HG03159 (cell line): ENCODE data around the gene SLCO1B1.

Experiments used
- ATAC-seq: cut with Tn5 transposase; IDR thresholded peaks from one replicate; pipeline ENCODE4 v1.9.1; 2021; ENCODE audit warnings: mild to moderate bottlenecking, moderate library complexity; ENCODE audit not compliant: unreplicated experiment

Gene SLCO1B1

DNA sequence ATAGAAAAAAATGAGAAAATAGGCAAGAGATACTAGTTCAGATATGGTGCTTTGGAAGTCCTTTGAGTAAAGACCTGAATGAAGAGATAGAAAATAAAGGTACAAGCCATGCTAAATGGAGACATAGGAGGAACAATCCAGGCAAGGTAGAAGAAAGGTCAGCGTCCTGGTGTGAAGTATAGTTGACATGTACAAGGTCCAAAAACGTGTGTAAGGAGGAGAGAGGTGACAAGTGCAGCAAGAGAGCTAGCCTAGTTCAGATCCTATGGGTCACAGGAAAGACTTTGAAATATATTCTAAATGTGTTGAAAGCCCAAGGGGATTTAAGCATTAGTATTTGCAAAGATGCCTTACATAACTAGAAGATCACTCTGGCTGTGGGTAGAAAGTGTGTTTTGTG, 88.2 kb downstream of the SLCO1B1 start:
- no peak for ATAC-seq

DNA sequence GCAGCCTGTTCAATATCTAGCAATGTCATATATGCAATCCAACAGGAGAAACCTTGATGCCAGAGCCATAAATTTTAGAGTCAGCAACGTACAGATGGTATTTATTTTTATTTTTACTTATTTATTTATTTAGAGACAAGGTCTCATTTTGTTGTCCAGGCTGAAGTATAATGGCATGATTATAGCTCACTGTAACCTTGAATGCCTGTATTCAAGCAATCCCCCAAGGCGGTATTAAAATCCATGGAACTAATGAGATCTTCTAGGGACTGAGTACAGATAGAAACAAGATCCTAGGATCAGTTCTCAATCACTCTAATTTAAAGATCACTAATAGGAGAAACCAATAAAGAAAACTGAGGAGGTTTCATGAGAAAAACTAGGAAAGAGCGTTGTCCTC, 89.3 kb downstream of the SLCO1B1 start:
- no peak for ATAC-seq

DNA sequence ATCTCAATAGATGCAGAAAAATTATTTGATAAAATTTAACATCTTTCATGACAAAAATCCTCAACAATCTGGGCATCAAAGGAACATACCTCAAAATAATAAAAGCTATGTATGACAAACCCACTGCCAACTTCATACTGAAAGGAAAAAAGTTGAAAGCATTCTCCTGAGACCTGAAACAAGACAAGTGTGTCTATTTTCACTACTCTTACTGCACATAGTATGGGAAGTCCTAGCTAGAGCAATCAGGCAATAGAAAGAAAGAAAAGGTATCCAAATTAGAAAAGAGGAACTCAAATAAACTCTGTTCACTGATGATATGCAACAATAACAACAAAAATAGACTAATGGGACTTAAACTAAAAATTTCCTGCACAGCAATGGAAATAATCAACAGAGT, 90.1 kb downstream of the SLCO1B1 start:
- no peak for ATAC-seq

DNA sequence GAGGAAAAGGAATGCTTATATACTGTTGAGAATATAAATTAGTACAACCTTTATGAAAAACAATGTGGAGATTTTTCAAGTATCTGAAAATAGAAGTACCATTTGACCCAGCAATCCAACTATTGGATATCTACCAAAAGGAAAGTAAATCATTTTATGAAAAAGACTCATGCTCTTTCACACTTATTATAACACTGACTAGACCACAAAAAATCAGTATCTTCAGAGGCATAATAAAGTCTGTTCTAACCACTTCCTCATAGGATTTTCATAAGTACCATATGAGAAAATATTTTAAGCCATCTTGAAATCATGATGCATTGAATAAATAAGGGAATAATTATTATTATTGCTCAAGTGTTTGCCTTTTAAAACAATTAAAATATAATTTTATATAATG, 90.8 kb downstream of the SLCO1B1 start:
- peak; percentile 67 for ATAC-seq

DNA sequence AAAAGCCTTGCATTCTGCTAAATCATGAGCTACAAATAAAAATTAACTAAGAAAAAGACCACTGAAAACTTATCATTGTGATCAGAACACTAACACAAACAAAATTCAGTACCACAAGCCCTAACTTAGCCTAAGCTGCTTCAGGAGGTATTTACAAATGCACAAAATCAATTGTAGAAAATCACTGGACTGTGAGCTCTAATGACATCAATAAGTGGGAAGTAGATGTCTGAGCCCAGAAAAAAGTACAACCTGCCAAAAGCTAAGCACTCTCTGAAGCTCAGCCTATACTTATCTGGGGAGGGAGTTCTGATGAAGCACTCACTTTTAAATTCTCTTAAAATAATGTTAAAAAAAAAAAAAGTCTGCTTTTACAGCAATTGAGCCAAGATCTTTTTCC, 92.9 kb downstream of the SLCO1B1 start:
- ATAC-seq = no peak

DNA sequence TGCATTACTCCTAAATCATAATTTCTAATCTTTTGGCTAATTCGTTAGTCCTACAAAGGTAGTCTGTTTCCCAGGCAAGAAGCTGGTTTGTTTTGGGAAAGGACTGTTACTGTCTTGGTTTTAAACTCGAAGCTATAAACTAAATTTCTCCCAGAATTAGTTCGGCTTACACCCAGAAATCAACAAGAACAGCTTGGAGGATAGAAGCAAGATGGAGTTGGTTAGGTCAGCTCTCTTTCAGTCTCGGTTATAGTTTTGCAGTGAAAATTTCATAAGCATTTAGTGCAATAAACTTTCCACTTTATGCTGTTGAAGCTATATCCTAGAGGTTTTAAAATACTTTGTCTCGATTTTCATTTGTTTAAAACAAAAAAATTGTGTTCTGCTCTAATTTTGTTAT, 103.4 kb downstream of the SLCO1B1 start:
- no peak for ATAC-seq

DNA sequence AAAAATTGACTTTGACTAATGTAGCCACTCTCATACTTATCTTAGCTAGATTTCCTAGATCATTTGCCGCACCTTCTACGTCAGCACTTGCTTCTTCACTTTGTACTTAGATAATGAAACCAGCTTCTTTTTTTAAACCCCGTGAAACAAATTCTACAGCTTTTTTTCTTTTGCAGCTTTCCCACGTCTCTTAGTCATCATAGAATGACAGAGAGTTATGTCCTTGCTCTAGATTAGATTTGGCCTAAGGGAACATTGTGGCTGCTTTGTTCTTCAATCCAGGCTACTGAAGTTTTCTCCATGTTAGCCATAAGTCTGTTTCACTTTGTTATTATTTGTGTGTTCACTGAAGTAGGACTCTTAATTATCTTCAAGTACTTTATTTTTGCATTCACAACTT, 108.9 kb downstream of the SLCO1B1 start:
- no peak for ATAC-seq

DNA sequence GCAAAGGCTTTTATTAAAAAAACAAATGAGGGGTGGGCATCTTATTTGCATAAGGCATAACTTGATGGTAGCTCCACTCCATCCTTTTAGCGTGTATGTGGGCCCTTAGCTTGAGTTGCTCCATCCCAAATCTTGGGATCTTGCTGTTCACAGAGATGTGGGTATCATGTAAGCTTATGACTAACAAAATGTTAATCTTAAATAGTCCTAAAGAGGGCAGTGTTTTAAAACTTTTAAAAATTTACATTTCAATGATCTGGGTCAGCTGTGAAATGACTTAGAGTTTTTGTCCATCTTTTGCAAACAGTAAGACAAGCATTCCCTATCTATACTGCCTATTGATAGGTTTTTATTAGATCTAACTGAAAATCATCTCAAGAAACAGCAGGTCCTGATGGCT, 117.7 kb downstream of the SLCO1B1 start:
- no peak for ATAC-seq

DNA sequence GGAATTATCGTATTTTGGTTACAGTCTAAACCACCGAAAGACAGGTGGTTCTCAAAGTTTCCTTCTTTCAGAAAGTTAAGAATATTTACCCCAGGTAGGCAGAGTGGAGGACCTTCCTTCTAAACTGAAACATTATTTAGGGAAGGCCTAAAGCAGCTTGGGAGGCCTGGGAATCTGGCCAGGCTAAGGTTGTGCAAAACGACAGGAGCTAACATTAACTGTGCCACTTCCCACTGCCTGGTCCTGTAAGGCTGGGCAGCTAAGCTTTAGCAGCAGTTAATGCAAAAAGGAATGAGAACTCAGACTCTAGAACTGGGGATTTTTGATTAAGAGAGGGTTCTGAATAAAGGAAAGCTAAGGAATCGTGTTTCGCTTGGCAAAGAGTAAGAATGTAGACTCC, 121.1 kb downstream of the SLCO1B1 start:
- ATAC-seq = no peak

DNA sequence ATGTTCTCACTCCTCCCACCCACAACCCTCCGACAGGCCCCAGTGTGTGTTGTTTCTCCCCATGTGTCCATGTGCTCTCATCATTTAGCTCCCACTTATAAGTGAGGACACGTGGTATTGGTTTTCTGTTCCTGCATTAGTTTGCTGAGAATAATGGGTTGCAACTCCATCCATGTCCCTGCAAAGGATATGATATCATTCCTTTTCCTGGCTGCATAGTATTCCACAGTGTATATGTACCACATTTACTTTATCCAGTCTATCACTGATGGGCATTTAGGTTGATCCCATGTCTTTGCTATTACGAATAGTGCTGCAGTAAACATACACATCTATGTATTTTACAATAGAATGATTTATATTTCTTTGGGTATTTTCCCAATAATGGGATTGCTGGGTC, 126.2 kb downstream of the SLCO1B1 start:
- no peak for ATAC-seq

DNA sequence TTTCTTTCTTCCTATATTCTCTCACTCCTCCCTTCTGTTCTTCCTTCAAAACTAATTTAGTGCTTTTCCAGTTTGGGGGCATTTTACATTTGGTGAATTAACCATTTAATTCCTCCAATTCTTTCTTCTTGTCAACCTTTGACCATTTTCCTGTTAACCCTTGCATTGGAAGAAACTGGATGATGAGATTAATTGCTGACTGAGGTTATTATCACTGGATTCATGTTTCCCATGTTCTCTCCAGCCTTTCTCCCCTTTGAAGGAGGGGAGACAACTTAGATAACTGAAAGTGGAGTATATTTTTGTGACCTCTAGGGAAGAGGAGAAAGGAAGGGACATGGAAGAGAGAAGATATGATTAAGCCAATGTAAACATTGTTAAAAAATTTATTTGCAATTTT, 133.2 kb downstream of the SLCO1B1 start:
- no peak for ATAC-seq

DNA sequence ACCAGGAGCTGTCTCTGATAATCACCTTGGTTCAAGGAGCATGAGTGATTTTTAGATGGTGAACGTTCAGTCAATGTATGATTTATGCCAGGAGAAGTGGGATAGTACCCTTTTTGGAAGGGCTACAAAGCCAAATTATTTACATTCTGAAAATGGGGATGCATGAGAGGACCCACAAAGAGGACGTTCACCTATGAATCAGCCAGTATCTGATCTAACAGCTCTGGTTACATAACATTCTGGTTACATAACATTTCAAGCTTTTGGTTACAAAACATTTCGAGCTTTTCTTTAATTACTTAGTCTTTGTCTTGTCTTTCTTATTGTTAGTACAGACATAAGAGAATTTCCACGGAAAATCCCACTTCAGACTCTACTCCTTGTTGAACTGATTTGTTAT, 134.9 kb downstream of the SLCO1B1 start:
- no peak for ATAC-seq

DNA sequence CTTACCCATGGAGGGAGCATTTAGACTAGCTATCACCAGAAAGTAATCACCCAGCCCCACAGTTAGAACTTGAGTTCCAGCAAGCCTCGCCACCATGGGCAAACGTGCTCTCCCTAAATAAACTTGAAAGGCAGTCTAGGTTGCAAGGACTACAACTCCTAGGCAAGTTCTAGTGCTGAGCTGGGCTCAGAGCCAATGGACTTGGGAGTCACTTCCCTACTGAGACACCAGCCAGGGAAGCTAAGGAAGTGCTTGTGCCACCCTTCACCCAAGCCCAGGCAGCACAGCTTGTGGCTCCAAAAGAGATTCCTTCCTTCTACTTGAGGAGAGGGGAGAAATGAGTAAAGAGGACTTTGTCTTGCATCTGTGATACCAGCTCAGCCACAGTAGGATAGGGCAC, 145.8 kb downstream of the SLCO1B1 start:
- no peak for ATAC-seq
